Thymus (tissue), 14 donors: ENCODE data around the gene RELL2. TPM values are rescaled to one million over a fixed set of nuclear protein-coding genes. Genes with fewer than 3 reads are reported as not detected.
A peak's percentile ranks its signal among the peaks of the same experiment; 100 is the strongest.

Experiments
- DNase-seq, 9 donors: peaks; one replicate each; pipeline ENCODE4 v3.0.0-alpha.2; 2013; ENCODE audit warnings: low spot score in 9 of 9, low read depth in 6 of 9, missing footprints in 1 of 9
- H3K27ac ChIP-seq, 2 donors: one replicate each; pipeline ENCODE4 v1.5.1; 2013; ENCODE audit warnings: control low read depth in 1 of 2, low read depth in 1 of 2, low read length in 1 of 2, mild to moderate bottlenecking in 1 of 2, moderate library complexity in 1 of 2
- H3K27me3 ChIP-seq, 2 donors: one replicate each; pipeline ENCODE4 v1.5.1; 2013; ENCODE audit warnings: low read length in 1 of 2; ENCODE audit not compliant: control insufficient read depth in 2 of 2, insufficient read depth in 1 of 2
- H3K36me3 ChIP-seq, 2 donors: one replicate each; pipeline ENCODE4 v1.5.1; 2013; ENCODE audit warnings: low read length in 1 of 2, mild to moderate bottlenecking in 1 of 2, moderate library complexity in 1 of 2; ENCODE audit not compliant: control insufficient read depth in 2 of 2, insufficient read depth in 2 of 2
- H3K4me1 ChIP-seq, 2 donors: one replicate each; pipeline ENCODE4 v1.5.1; 2013; ENCODE audit warnings: low read length in 2 of 2; ENCODE audit not compliant: control insufficient read depth in 2 of 2, insufficient read depth in 2 of 2
- H3K4me3 ChIP-seq, 2 donors: one replicate each; pipeline ENCODE4 v1.5.1; 2013; ENCODE audit warnings: low read length in 2 of 2, control low read depth in 1 of 2, mild to moderate bottlenecking in 1 of 2
- H3K9me3 ChIP-seq, 2 donors: one replicate each; pipeline ENCODE4 v1.5.1; 2013; ENCODE audit warnings: low read length in 1 of 2, mild to moderate bottlenecking in 1 of 2; ENCODE audit not compliant: control insufficient read depth in 2 of 2, insufficient read depth in 1 of 2
- WGBS: extraction: QIAGEN DNeasy Blood & Tissue Kit; methylation state at CpG from one replicate; pipeline ENCODE4 v1.1.7; 2013; 5-methylcytosine and 5-hydroxymethylcytosine counted together
- long read RNA-seq, 10 donors: transcript quantifications; one replicate each; lab custom pipeline, GENCODE V29; 2026
- polyA plus RNA-seq: library from polyadenylated mRNA; stranded (reverse); fragments of 200-250 nt; gene quantifications from one replicate; pipeline ENCODE4 v1.2.3, GENCODE V29; 2013
- total RNA-seq: library from RNA; stranded (reverse); fragments of 120-200 nt; gene quantifications from one replicate; pipeline ENCODE4 v1.2.4, GENCODE V29; 2013
- donor health status: healthy.

Gene RELL2, protein sequence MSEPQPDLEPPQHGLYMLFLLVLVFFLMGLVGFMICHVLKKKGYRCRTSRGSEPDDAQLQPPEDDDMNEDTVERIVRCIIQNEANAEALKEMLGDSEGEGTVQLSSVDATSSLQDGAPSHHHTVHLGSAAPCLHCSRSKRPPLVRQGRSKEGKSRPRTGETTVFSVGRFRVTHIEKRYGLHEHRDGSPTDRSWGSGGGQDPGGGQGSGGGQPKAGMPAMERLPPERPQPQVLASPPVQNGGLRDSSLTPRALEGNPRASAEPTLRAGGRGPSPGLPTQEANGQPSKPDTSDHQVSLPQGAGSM
- 10.0 TPM for total RNA-seq
- polyA plus RNA-seq, result 20.8 TPM
- long read RNA-seq, donor 1, result 0 reads
- long read RNA-seq, donor 2, result 0 reads
- long read RNA-seq, donor 3, partial matches to known transcripts, result 9 of 18 reads
- long read RNA-seq, donor 3, other reads (novel, unspliced or antisense), result 0 of 18 reads
- long read RNA-seq, donor 4, partial matches to known transcripts, result 0 of 2 reads
- long read RNA-seq, donor 4, other reads (novel, unspliced or antisense), result 0 of 2 reads
- long read RNA-seq, donor 5, partial matches to known transcripts, result 17 of 21 reads
- long read RNA-seq, donor 5, other reads (novel, unspliced or antisense), result 0 of 21 reads
- long read RNA-seq, donor 6, partial matches to known transcripts, result 0 of 4 reads
- long read RNA-seq, donor 6, other reads (novel, unspliced or antisense), result 0 of 4 reads
- long read RNA-seq, donor 7, partial matches to known transcripts, result 0 of 2 reads
- long read RNA-seq, donor 7, other reads (novel, unspliced or antisense), result 0 of 2 reads
- long read RNA-seq, donor 8, partial matches to known transcripts, result 0 of 1 reads
- long read RNA-seq, donor 8, other reads (novel, unspliced or antisense), result 0 of 1 reads
- long read RNA-seq, donor 9, partial matches to known transcripts, result 0 of 2 reads
- long read RNA-seq, donor 9, other reads (novel, unspliced or antisense), result 0 of 2 reads
- long read RNA-seq, donor 10, partial matches to known transcripts, result 7 of 11 reads
- long read RNA-seq, donor 10, other reads (novel, unspliced or antisense), result 0 of 11 reads

GRCh38 chr5:141636413-141637122, at the start of gene RELL2, which contains the start of gene HDAC3:
TSS of gene RELL2 (plus strand) at chr5:141636997. CDS start at chr5:141638226, 1,229 bp downstream.
TSS of gene HDAC3 (minus strand) at chr5:141636849. CDS start at chr5:141636790, 59 bp downstream.
- Histone ChIP-seq H3K36me3 (peaks cover 25 to 40% of the 10 kb centered on the region in 2 donors), H3K4me3 (peak within 1 kb of the TSS; percentile 72 to 81), H3K27me3 (peaks cover 0 to 3% of the 10 kb centered on the region in 2 donors), H3K9me3 (no peaks in the 10 kb centered on the region), H3K27ac (peak within 1 kb of the TSS; percentile 66 to 79), H3K4me1 (peaks cover 23 to 28% of the 10 kb centered on the region in 2 donors)
- under 1% methylated on average over 55 of the region's 55 CpGs for WGBS
- peak; percentile 70 to 94 (median 87) for DNase-seq

GRCh38 chr5:141590127-141590526, 46.7 kb upstream of the RELL2 start:
- Histone ChIP-seq H3K36me3 (peaks cover 10 to 42% of the 10 kb centered on the region in 2 donors), H3K9me3 (no peaks in the 10 kb centered on the region), H3K4me3 (no peak overlapping the region), H3K27me3 (no peaks in the 10 kb centered on the region), H3K27ac (no peak overlapping the region), H3K4me1 (peaks cover 0 to 3% of the 10 kb centered on the region in 2 donors)
- 87% methylated on average over 2 of the region's 2 CpGs for WGBS
- DNase-seq, result no peak

DNA sequence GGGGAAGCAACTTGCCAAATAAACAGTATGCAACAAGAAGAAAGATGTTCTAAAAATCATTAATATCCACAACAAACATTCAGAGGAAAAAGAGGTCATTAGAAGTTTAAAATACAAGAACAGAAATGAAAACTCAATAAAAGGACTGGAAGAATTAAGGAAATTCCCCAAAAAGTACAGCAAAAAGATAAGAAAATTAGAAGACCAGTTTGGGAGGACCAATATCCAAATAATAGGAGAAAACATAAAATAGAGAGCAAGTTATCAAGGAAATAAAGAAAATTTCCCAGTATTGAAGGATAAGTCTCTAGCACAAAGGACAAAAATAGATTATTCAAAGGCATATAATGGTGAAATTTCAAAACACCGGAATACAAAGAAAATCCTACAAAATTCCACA, 39.9 kb upstream of the RELL2 start:
- Histone ChIP-seq H3K4me1 (peaks cover 4 to 13% of the 10 kb centered on the region in 2 donors), H3K27ac (no peak overlapping the region), H3K4me3 (no peak overlapping the region), H3K36me3 (peaks cover 3 to 9% of the 10 kb centered on the region in 2 donors), H3K9me3 (no peaks in the 10 kb centered on the region), H3K27me3 (no peaks in the 10 kb centered on the region)
- DNase-seq, result no peak
- WGBS, result 96% methylated on average over 1 of the region's 1 CpG

- 90% methylated on average over 2 of the region's 2 CpGs for WGBS
Observed at GRCh38 chr5:141597394-141597793, 39.4 kb upstream of the RELL2 start.

DNA sequence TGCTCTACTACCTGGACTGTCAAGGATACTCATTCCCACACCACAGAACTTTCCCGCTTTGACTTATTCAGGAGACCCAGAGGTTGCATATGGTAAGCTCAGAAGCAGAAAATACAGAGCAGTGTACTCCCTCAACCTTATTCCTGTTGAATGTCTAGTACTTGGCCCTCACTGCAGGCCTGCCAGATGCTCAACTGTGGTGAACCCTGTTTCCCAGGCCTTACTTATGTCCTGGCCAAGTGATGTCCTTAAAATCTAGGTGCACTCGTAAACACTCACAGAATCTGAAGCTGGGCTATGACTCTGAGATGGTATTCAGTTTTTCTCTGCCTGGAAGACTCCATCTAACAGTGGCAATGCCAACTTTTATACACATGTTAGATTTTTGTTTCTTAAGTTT, 39.0 kb upstream of the RELL2 start:
- Histone ChIP-seq H3K27me3 (no peaks in the 10 kb centered on the region), H3K27ac (peak overlapping the region in 1 of 2 donors; percentile 24), H3K4me3 (no peak overlapping the region), H3K9me3 (no peaks in the 10 kb centered on the region), H3K4me1 (peaks cover 11 to 21% of the 10 kb centered on the region in 2 donors), H3K36me3 (peaks cover 3 to 9% of the 10 kb centered on the region in 2 donors)
- WGBS, result 98% methylated on average over 2 of the region's 2 CpGs
- DNase-seq, result no peak

More at GRCh38 chr5:141597394-141597793, 39.4 kb upstream of the RELL2 start:
- Histone ChIP-seq H3K4me3 (no peak overlapping the region), H3K27me3 (no peaks in the 10 kb centered on the region), H3K4me1 (peaks cover 9 to 18% of the 10 kb centered on the region in 2 donors), H3K36me3 (peaks cover 3 to 9% of the 10 kb centered on the region in 2 donors), H3K9me3 (no peaks in the 10 kb centered on the region), H3K27ac (peak overlapping the region in 1 of 2 donors; percentile 24)
- no peak for DNase-seq

DNA sequence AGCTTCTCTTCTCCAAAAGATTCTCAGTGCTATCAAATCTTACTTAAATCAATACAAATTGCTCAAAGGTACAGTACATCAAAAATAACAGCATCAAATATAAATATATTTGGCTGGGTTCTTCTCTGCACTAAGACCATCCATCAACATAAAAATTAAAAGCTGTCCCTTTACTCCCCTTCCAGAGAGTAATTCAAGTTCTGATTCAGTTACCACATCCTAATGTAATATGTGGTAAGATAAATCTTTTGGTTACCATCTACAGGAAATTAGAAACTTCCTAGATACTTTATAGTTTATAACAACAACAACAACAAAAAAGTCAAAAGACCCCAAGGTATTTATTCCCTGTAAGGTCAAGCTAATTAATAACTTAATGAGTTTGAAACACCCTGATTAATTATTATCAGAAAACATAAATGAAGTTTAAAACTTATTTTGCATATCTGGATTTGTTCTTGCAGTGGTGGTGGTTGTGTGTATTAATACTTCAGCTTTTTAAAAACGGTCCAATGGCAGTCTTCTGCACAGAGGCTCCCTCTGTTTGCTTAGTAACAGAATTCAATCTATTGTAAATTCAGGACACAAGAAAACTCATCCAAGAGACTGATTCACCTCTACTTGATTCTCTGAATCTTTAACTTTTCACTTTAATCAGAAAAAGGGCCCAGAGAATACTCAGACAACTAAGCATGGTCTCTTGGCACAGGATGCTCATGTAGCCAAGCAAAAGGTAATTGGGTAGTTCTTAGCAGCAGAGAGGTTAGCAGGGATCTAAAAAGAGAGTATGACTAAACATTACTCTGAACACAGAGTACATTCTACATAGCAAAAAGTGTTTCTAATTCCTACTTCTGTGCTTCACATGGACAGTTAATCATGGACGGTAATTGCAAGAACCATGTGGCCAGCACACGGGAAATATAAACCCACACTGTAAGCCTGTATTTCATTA, 38.1 kb upstream of the RELL2 start:
- H3K9me3 ChIP-seq, result no peaks in the 10 kb centered on the region
- 94% methylated on average over 3 of the region's 3 CpGs for WGBS
- peaks cover 3 to 6% of the 10 kb centered on the region in 2 donors for H3K36me3 ChIP-seq
- H3K4me3 ChIP-seq, result no peak overlapping the region
- no peak for DNase-seq
- no peak overlapping the region for H3K27ac ChIP-seq
- peaks cover 15 to 27% of the 10 kb centered on the region in 2 donors for H3K4me1 ChIP-seq
- H3K27me3 ChIP-seq, result no peaks in the 10 kb centered on the region

GRCh38 chr5:141602606-141603005, 34.2 kb upstream of the RELL2 start:
- Histone ChIP-seq H3K4me1 (peaks cover 21 to 42% of the 10 kb centered on the region in 2 donors), H3K27ac (peak overlapping the region; percentile 42 to 58)
- 9% methylated on average over 1 of the region's 1 CpG for WGBS

More at GRCh38 chr5:141602606-141603005, 34.2 kb upstream of the RELL2 start:
- Histone ChIP-seq H3K36me3 (no peaks in the 10 kb centered on the region), H3K27me3 (no peaks in the 10 kb centered on the region), H3K9me3 (no peaks in the 10 kb centered on the region), H3K4me3 (no peak overlapping the region)
- peak in 1 of 9 donors; percentile 47 for DNase-seq
